Kasumi-1 (cell line): ENCODE results near the gene FLYWCH1.

Experiments
- DNase-seq, 2 experiments: peaks; one replicate each; lab custom pipeline; 2025; lab: John Stamatoyannopoulos, UW

Gene FLYWCH1

DNA sequence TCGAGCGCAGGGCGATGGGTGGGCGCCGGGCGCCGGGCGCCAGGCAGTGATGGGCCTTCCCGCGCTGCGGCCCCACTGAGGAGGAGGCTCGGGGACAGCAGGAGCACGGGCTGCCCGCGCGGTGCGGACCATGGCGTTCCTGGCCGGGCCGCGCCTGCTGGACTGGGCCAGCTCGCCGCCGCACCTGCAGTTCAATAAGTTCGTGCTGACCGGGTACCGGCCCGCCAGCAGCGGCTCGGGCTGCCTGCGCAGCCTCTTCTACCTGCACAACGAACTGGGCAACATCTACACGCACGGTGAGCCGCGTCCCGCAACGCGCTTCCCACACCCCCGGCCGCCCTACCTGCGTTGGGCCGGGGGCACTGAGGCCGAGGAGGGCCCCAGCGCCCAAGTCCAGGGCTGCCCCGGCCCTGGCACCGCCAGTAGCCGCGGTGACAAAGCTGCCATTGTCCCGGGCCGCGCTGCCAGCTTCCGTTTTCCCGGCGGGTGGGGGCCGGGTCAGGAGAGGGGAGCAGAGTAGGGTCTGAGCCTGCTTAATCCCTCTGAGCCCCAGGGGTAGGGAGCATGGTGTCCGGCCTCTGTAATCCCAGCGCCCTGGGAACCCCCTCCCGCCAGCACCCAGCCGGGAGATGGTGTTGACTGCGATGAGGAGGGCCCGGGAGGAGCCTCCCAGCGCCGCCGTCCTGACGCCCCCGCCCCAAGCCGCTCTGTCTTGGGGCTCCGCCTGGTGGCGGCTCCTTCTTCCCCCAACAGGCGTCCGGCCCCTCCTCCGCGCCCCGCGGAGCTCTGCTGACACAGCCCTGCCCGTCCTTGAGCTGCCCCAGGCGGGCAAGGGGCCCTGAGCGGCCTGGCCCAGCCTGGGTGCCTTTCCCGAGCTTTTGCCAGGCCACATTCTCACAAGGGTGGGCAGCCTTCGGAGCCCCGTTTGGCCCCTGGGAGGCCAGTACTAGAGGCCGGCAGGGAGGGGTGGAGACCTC lies 58.1 kb downstream of the FLYWCH1 start:
- peak; percentile 23 to 58 for DNase-seq

DNA sequence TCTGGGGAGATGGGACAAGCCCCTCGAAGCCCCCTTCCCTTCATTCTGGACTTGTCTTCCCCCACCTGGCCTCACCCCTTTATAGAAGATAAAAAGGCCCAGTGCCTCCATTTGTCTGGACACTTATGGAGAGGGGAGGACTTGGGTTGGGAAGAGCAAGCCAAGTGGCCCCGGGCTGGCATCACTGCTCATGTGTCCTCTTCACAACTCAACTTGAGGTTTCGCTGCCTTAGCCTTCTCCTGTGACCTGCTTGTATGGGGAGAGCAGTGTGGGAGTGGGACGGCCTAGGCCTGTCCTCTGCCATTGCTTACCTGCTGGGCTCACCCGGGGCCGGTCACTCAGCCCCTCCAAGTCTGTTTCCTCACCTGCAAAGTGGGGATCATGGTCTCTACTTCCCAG lies 58.8 kb downstream of the FLYWCH1 start:
- DNase-seq = no peak

GRCh38 chr16:2971134-2971984 lies 59.6 kb downstream of the FLYWCH1 start:
- no peak for DNase-seq

GRCh38 chr16:2971985-2972784 lies 60.5 kb downstream of the FLYWCH1 start:
- DNase-seq = no peak

- no peak for DNase-seq
Observed at GRCh38 chr16:2973093-2973492, 61.4 kb downstream of the FLYWCH1 start.

DNA sequence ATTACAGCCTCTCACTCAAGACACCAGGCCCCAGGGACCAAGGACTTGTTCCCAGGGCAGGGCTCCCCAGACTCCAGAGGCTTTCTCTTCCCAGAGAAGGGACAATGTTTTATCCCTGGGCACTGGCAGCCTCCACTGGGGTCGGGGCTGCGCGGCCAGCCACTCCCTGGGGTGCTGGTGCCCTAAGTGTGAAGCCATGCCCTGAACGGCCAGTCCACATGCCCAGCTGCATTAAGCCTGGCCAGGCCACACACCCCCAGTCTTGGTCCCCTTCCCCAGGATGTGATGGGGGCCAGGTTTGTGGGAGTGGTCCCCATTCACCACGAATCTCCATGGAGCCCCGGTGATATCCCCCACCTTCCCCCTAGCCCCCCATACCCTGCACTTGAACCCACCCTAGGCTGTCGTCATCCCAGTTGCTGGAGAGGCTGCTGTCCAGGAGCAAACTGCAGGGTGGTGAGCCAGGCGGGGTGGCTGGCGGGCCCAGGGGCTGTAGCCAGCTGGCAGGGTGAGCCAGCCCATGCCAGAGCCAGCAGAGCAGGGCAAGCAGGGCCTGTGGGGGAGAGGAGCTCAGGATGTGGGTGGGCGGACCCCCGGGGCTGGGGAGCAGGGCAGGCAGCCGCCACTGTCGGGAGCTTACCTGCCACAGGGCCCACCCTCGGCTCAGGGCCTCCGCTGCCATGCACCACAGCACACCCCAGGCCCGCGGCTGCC lies 62.0 kb downstream of the FLYWCH1 start:
- DNase-seq = no peak

GRCh38 chr16:2974319-2975056 lies 62.8 kb downstream of the FLYWCH1 start:
- no peak for DNase-seq

- no peak for DNase-seq
Observed at GRCh38 chr16:2975161-2975795, 63.5 kb downstream of the FLYWCH1 start.

GRCh38 chr16:2976201-2976600 lies 64.5 kb downstream of the FLYWCH1 start:
- no peak for DNase-seq

- DNase-seq = no peak
Observed at GRCh38 chr16:2976673-2977072, 64.9 kb downstream of the FLYWCH1 start.

GRCh38 chr16:2977440-2977839 lies 65.7 kb downstream of the FLYWCH1 start:
- no peak for DNase-seq

DNA sequence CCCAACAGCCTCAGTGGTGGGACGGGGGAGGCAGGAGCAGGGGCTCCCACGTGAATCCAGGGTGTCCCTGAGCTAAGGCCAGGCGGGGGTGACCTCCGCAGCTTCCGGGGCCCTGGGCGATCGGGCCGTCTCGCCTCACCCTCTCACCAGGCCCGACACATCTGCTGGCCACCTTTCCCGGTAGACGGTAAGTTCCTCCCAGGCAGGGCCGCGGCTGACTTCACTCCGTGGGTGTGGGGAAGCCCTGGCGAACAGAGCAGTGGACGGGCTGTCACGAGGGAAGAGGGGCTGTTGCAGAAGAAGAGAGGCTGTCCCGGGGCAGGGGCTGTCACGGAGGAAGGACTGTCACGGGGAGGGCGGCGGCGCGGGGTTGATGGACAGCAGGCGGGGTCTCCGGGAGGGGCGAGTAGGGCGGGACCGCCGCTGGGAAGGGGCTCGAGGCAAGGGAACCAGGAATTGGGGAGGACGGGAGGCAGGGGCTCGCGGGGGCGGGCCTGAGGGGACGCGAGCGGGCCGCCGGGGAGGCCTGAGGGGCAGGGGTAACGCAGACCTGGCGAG lies 68.0 kb downstream of the FLYWCH1 start:
- DNase-seq = no peak

DNA sequence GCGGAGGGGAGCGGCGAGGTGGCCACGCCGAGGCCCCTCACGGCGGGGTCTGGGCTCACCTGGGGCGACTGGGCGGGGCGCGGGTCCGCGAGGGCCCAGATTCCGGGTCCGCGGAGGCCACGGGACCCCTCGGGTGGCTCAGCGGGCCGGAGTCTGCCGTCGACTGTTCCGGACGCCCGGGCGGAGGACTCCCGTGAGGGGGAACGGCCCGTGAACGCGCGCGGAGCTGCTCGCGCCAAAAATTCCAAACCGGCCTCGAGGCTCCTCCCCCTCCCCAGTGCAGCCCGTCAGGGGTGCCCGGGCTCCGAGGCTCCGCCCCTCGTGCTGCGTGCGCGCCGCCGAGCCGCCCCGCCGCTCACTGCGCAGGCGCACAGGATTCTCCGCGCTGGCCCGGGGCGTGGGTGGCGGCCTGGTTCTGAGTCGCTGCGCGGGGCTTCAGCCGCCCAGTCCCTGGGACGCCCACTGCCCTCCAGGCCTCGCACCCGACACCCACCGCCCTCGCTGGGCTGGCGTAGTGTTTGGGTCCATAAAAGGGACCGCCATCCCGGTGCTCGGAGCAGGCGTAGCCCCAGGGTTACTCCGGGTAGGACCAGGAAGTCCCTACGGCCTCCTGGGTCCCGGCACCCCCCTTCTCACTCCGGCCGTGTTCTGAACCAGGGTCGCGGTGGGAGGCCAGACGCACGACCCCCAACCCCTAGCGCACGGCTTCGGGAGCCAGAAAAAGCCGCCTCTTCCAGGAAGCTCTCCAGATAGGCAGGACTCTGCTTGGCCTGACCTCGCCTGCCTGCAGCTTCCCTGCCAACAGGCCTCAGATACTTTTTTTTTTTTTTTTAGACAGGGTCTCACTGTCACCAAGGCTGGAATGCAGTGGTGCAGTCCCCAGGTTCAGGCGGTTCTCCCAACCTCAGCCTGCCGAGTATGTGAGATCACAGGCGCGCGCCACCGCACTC lies 68.8 kb downstream of the FLYWCH1 start, which contains the start of gene PKMYT1:
Gene PKMYT1, minus strand, starts transcription at position 220 of the 950 bp plus-strand sequence. CDS start 789 bp downstream, outside the sequence.
- DNase-seq = peak; percentile 35

- no peak for DNase-seq
Observed at GRCh38 chr16:2981177-2981898, 69.6 kb downstream of the FLYWCH1 start.

DNA sequence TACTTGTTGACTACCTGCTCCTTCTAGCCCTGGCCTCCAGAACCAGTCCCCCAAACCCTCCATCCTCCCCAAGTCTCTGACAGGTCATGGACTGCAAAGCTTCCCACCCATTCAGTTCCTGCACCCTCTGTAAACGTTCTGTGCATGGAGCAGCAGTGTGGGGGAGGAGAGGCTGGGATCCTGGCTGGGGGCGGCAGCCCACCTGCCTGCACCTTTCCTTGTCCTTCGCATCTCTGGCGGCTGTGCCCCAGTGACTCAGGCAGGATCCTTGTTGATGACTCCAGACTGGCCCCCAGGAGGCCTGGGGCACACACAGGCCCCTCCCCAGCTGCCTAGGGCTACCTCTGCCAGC lies 70.1 kb downstream of the FLYWCH1 start:
- DNase-seq = no peak

- DNase-seq = no peak
Observed at GRCh38 chr16:2982402-2982801, 70.7 kb downstream of the FLYWCH1 start.

DNA sequence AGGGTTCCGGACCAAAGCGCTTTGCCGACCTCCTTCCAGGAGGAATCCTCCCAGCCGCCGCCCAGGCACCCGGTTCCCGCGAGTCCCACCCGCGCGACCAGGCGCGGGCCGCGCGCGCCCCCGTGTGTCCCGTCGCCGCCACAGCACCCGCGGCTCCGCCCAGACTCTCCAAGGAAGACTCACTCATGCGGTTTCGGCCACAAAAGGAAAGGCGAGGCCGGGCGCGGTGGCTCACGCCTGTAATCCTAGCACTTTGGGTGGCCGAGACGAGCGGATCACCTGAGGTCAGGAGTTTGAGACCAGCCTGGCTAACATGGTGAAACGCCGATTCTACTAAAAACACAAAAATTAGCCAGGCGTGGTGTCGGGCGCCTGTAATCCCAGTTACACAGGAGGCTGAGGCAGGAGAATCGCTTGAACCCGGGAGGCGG lies 72.0 kb downstream of the FLYWCH1 start:
- DNase-seq = peak; percentile 20 to 31

DNA sequence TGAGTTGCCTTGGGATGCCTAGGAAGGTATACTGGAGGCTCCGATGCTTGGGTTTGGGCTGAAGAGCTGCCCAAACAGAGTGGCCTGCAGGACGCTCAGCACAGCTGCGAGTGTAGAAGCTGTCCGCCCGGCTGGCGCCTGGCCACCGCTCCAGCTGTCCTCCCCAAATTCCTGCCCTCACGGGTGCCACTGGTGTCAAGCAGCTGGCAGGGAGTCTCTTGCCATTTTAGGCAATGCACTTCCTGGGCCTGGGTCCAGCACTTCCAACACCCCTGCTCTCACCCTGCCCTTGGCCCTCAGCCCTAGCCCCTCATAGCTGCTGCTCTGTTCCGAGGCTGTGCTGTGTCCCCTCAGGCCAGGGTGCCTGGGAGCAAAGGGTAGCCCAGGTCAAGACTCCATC lies 73.7 kb downstream of the FLYWCH1 start:
- DNase-seq = no peak
